Spleen (tissue), 11 donors: ENCODE data around the gene ITPKC. TPM values are rescaled to one million over a fixed set of nuclear protein-coding genes. Genes with fewer than 3 reads are reported as not detected.
A peak's percentile ranks its signal among the peaks of the same experiment; 100 is the strongest.

Experiments
- DNase-seq: peaks from one replicate; pipeline ENCODE4 v3.0.0-alpha.2; 2020
- H3K27ac ChIP-seq, 8 donors: fragments of 200-600 bp; sonication (generic) in 7 of 8; 1 replicate in 4 of 8; 2 replicates in 4 of 8; pipeline versions ENCODE4 v1.5.0 to v1.8.0; 2016 to 2021; ENCODE audit warnings: inconsistent platforms in 4 of 8, mild to moderate bottlenecking in 4 of 8, moderate library complexity in 1 of 8
- H3K27me3 ChIP-seq, 7 donors: fragments of 200-600 bp; sonication (generic) in 6 of 7; replicated peaks in 1 of 7; 1 replicate in 4 of 7; 2 replicates in 3 of 7; pipeline versions ENCODE4 v1.5.0 to v1.8.0; 2016 to 2021; ENCODE audit warnings: inconsistent platforms in 3 of 7, mild to moderate bottlenecking in 1 of 7
- H3K36me3 ChIP-seq, 6 donors: fragments of 200-600 bp; sonication (generic) in 5 of 6; 1 replicate in 4 of 6; 2 replicates in 2 of 6; pipeline versions ENCODE4 v1.5.0 to v1.8.0; 2016 to 2021; ENCODE audit warnings: inconsistent platforms in 2 of 6
- H3K4me1 ChIP-seq, 6 donors: fragments of 200-600 bp; sonication (generic) in 5 of 6; 1 replicate in 3 of 6; 2 replicates in 3 of 6; pipeline versions ENCODE4 v1.5.0 to v1.8.0; 2016 to 2021; ENCODE audit warnings: inconsistent platforms in 3 of 6
- H3K4me3 ChIP-seq, 8 donors: fragments of 200-600 bp; sonication (generic) in 7 of 8; 1 replicate in 4 of 8; 2 replicates in 4 of 8; pipeline versions ENCODE4 v1.5.0 to v1.8.0; 2016 to 2021; ENCODE audit warnings: inconsistent platforms in 4 of 8, mild to moderate bottlenecking in 4 of 8, moderate library complexity in 2 of 8
- H3K9me3 ChIP-seq, 8 donors: fragments of 200-600 bp; sonication (generic) in 7 of 8; 1 replicate in 4 of 8; 2 replicates in 4 of 8; pipeline versions ENCODE4 v1.5.0 to v1.8.0; 2016 to 2021; ENCODE audit warnings: inconsistent platforms in 4 of 8
- POLR2A ChIP-seq, 3 donors: fragments of 450-650 bp; IDR thresholded peaks; one replicate each; pipeline ENCODE4 v1.5.1; 2017; ENCODE audit warnings: antibody characterized with exemption in 3 of 3, mild to moderate bottlenecking in 1 of 3
- POLR2AphosphoS5 ChIP-seq, 3 donors: sonication (generic); formaldehyde crosslinking; IDR thresholded peaks; one replicate each; pipeline ENCODE4 v1.5.1; 2017; ENCODE audit warnings: antibody characterized with exemption in 3 of 3
- whole genome bisulfite sequencing, 5 donors: extraction: QIAGEN DNeasy Blood & Tissue Kit in 3 of 5; methylation state at CpG; one replicate each; pipeline versions ENCODE4 v1.1.5 to v1.1.7; 2013 to 2018; 5-methylcytosine and 5-hydroxymethylcytosine counted together
- intact Hi-C: fragments of 100-400 bp; cut with DNase I; formaldehyde crosslinking; loops from one replicate; pipeline ENCODE4 v1.15.0; 2023; ENCODE audit warnings: low total_unique reads
- polyA plus RNA-seq, 3 donors: library from polyadenylated mRNA; stranded (reverse); fragments of 200-250 nt; gene quantifications; one replicate each; pipeline ENCODE4 v1.2.1, GENCODE V29; 2013
- total RNA-seq, 7 donors: library from RNA; depleted of rRNA in 3 of 7; stranded (reverse); fragments of >200 nt in 3 of 7; fragmentation: NEBNext Ultra II Directional in 4 of 7; extraction: Animal tissue kit (Norgen Biotek cat#: 25700) in 4 of 7; gene quantifications; one replicate each; pipeline versions ENCODE4 v1.1.0 to v1.2.1, GENCODE V29; 2016 to 2021
- TF ChIP-seq, protein P1 (sequence below), 11 experiments: fragments of 200-600 bp in 7 of 11; fragments of 450-650 bp in 4 of 11; sonication (generic) in 4 of 11; IDR thresholded peaks in 8 of 11; conservative IDR thresholded peaks in 3 of 11; 1 replicate in 7 of 11; 2 replicates in 4 of 11; pipeline versions ENCODE4 v1.4.0 to v1.8.0; 2016 to 2021; ENCODE audit warnings: antibody characterized with exemption in 11 of 11, inconsistent platforms in 4 of 11, mild to moderate bottlenecking in 1 of 11
- donor health status: healthy with polysubstance abuse.
- donor health status: DM: no; HTN: no; CAD: no; lungs with moderate emphysema.
- donor health status: DM: no; HTN: no; CAD: no.
- donor health status: Bipolar disorder and iron deficiency.
- donor health status: healthy.
- donor health status: DM: no; HTN: no; CAD: no.
- donor health status: DM: yes; HTN: yes; CAD: no.

Gene ITPKC
- total and polyA plus RNA-seq, 10 donors: 6.8 to 39.2 (median 15.2) TPM

DNA sequence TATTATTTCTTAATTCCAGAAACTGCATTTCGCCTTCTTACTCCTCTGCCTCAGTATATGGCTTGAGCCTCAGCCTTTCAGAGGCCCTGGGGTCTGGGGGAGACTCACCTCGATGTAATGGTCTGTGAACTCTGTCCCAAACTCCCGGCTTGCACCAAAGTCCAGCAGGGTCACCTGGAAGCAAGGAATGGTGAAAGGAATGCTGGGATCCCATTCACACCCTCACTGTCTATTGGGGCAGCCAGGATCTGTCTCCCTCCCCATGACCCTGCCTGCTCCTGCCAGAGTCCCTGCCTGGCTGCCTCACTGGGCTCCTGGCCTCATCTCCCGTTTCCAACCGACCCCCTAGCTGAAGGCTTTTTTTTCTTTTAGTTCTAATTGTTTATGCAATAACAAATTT is 21.0 kb upstream of the ITPKC start:
- WGBS, 5 donors: 95 to 97% (median 96%) methylated on average over 5 of the region's 5 CpGs
- no peak for DNase-seq
- Histone ChIP-seq H3K9me3 (no peaks in the 10 kb centered on the region), H3K27me3 (no peaks in the 10 kb centered on the region), H3K4me1 (peaks cover 0 to 12% (median 8%) of the 10 kb centered on the region in 6 donors), H3K36me3 (peaks cover 0 to 88% (median 23%) of the 10 kb centered on the region in 6 donors), H3K27ac (no peak overlapping the region), H3K4me3 (no peak overlapping the region)
- intact Hi-C loops: no loop called here
- TF ChIP-seq, protein P1, sequence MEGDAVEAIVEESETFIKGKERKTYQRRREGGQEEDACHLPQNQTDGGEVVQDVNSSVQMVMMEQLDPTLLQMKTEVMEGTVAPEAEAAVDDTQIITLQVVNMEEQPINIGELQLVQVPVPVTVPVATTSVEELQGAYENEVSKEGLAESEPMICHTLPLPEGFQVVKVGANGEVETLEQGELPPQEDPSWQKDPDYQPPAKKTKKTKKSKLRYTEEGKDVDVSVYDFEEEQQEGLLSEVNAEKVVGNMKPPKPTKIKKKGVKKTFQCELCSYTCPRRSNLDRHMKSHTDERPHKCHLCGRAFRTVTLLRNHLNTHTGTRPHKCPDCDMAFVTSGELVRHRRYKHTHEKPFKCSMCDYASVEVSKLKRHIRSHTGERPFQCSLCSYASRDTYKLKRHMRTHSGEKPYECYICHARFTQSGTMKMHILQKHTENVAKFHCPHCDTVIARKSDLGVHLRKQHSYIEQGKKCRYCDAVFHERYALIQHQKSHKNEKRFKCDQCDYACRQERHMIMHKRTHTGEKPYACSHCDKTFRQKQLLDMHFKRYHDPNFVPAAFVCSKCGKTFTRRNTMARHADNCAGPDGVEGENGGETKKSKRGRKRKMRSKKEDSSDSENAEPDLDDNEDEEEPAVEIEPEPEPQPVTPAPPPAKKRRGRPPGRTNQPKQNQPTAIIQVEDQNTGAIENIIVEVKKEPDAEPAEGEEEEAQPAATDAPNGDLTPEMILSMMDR (IDR thresholded peaks at IDR 0.05 in 8 of 11, conservative IDR thresholded peaks at IDR 0.05 in 3 of 11): no peak
- TF ChIP-seq POLR2AphosphoS5 (IDR thresholded peaks at IDR 0.05) (no peak), POLR2A (IDR thresholded peaks at IDR 0.05) (no peak)

DNA sequence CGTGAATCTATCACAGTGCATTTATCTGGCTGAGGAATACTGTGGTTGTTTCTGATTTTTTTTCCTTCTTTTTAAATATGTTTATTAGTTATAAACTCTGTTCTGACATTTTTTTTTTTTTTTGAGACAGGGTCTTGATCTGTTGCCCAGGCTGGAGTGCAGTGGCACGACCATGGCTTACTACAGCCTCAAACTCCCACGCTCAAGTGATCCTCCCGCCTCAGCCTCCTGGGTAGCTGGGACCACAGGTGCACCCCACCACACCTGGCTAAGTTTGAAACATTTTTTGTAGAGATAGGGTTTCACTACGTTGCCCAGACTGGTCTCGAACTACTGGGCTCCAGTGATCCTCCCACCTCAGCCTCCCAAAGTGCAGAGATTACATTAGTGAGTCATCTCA is 19.9 kb upstream of the ITPKC start:
- WGBS, 5 donors: 92 to 100% (median 96%) methylated on average over 6 of the region's 6 CpGs
- H3K36me3 ChIP-seq: peaks cover 0 to 94% (median 32%) of the 10 kb centered on the region in 6 donors

DNA sequence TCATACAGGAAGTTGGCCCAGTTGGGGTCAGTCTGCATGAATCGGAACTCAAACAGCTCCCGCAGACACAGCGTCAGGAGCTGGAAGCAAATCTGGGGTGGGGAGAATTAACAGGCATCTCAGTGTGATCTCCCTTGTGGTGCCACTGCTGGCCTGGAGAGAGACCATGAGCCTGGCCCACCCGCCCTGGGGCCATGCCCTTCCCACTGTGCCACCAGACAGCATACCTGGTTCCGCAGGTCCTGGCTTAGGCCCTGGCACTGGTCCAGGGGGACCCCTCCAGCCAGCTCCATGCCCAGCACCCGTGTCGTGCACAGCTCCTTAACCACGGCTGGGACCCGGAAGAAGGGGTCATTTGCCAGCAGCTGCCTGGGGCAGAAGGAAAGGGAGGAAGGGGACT is 16.8 kb upstream of the ITPKC start:
- TF ChIP-seq, protein P1 (IDR thresholded peaks at IDR 0.05 in 8 of 11, conservative IDR thresholded peaks at IDR 0.05 in 3 of 11): no peak
- TF ChIP-seq POLR2AphosphoS5 (IDR thresholded peaks at IDR 0.05) (peak in 1 of 3 donors; percentile 46), POLR2A (IDR thresholded peaks at IDR 0.05) (no peak)
- intact Hi-C loops: no loop called here
- no peak for DNase-seq
- no peaks in the 10 kb centered on the region for H3K27me3 ChIP-seq
- peaks cover 0 to 94% (median 56%) of the 10 kb centered on the region in 6 donors for H3K36me3 ChIP-seq
- H3K9me3 ChIP-seq: no peaks in the 10 kb centered on the region
- no peaks in the 10 kb centered on the region for H3K4me1 ChIP-seq
- 91 to 100% (median 95%) methylated on average over 3 to 9 of the region's 9 CpGs for WGBS, 5 donors
- no peak overlapping the region for H3K27ac ChIP-seq
- no peak overlapping the region for H3K4me3 ChIP-seq

More for the DNA sequence above, 19.9 kb upstream of the ITPKC start:
- Histone ChIP-seq H3K4me1 (peaks cover 0 to under 1% (median 0%) of the 10 kb centered on the region in 6 donors), H3K4me3 (no peak overlapping the region), H3K9me3 (no peaks in the 10 kb centered on the region), H3K27me3 (no peaks in the 10 kb centered on the region), H3K27ac (no peak overlapping the region)
- intact Hi-C loops: no loop called here
- no peak for DNase-seq
- TF ChIP-seq POLR2A (IDR thresholded peaks at IDR 0.05) (no peak), POLR2AphosphoS5 (IDR thresholded peaks at IDR 0.05) (no peak)
- TF ChIP-seq, protein P1 (IDR thresholded peaks at IDR 0.05 in 8 of 11, conservative IDR thresholded peaks at IDR 0.05 in 3 of 11): no peak

DNA sequence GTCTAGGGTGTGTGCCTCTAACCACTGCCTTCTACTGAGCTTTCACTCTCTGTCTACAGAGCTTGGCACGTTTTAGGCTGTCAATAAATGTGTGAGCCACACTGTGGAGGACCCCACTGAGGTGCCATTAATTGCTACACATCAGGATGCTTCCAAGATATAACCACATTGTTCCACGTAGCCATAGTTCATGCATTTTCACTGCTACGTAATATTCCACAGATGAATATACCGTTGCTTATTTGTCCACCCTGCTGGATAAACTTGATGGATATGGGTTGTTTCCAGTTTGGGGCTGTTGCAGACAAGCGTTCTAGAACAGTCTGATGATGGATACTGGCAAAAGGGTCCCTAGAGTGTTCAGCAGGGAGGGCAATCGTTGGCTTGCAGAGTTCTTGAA is 15.2 kb upstream of the ITPKC start:
- 93 to 97% (median 96%) methylated on average over 6 of the region's 6 CpGs for WGBS, 5 donors
- TF ChIP-seq, protein P1 (IDR thresholded peaks at IDR 0.05 in 8 of 11, conservative IDR thresholded peaks at IDR 0.05 in 3 of 11): no peak
- TF ChIP-seq POLR2AphosphoS5 (IDR thresholded peaks at IDR 0.05): no peak
- TF ChIP-seq POLR2A (IDR thresholded peaks at IDR 0.05): no peak

More for the DNA sequence above, 15.2 kb upstream of the ITPKC start:
- intact Hi-C loops: no loop called here
- no peaks in the 10 kb centered on the region for H3K27me3 ChIP-seq
- H3K36me3 ChIP-seq: peaks cover 0 to 94% (median 59%) of the 10 kb centered on the region in 6 donors
- no peaks in the 10 kb centered on the region for H3K4me1 ChIP-seq
- no peak overlapping the region for H3K27ac ChIP-seq
- H3K4me3 ChIP-seq: no peak overlapping the region
- no peak for DNase-seq
- no peaks in the 10 kb centered on the region for H3K9me3 ChIP-seq
